SK-N-SH treated with all-trans-retinoic acid at 6 μM for 48 hours (cell line): Measurements from ENCODE around the gene HSPB8.

Experiments used
- ATAC-seq: fragments of 200-7000 bp; cut with Tn5 transposase; 3 replicates; pipeline ENCODE4 v1.9.1; 2020; ENCODE audit warnings: mild to moderate bottlenecking, moderate library complexity
- ARNTL ChIP-seq: fragments of 450-650 bp; formaldehyde crosslinking; IDR thresholded peaks from 2 replicates; pipeline ENCODE4 v1.5.0; 2020; ENCODE audit warnings: low read depth, mild to moderate bottlenecking, moderate library complexity, borderline replicate concordance
- BACH2 ChIP-seq: fragments of 250-450 bp; sonication (Bioruptor Pico); IDR thresholded peaks from 2 replicates; pipeline ENCODE4 v1.9.0; 2021; ENCODE audit warnings: mild to moderate bottlenecking, borderline replicate concordance
- CREB5 ChIP-seq: fragments of 250-450 bp; sonication (Bioruptor Pico); IDR thresholded peaks from 2 replicates; pipeline ENCODE4 v1.5.1; 2020; ENCODE audit warnings: low read depth, mild to moderate bottlenecking, moderate library complexity
- CSDC2 ChIP-seq: fragments of 250-450 bp; sonication (Bioruptor Pico); IDR thresholded peaks from 2 replicates; pipeline ENCODE4 v1.5.0; 2020; ENCODE audit warnings: mild to moderate bottlenecking, moderate library complexity
- CSRNP3 ChIP-seq: fragments of 250-450 bp; sonication (Bioruptor Pico); IDR thresholded peaks from 2 replicates; pipeline ENCODE4 v1.5.1; 2021; ENCODE audit warnings: mild to moderate bottlenecking, moderate library complexity
- ESRRG ChIP-seq: fragments of 250-450 bp; sonication (Bioruptor Pico); IDR thresholded peaks from 2 replicates; pipeline ENCODE4 v1.6.1; 2021; ENCODE audit warnings: mild to moderate bottlenecking
- ISL1 ChIP-seq: fragments of 250-450 bp; sonication (Bioruptor Pico); IDR thresholded peaks from 2 replicates; pipeline ENCODE4 v2.1.2; 2022; ENCODE audit warnings: mild to moderate bottlenecking, moderate library complexity
- OSR1 ChIP-seq: fragments of 250-450 bp; sonication (Bioruptor Pico); IDR thresholded peaks from 2 replicates; pipeline ENCODE4 v1.8.0; 2022; ENCODE audit warnings: moderate library complexity, mild to moderate bottlenecking, inconsistent platforms
- PATZ1 ChIP-seq: fragments of 250-450 bp; sonication (Bioruptor Pico); IDR thresholded peaks from 2 replicates; pipeline ENCODE4 v1.8.0; 2020; ENCODE audit warnings: mild to moderate bottlenecking, moderate library complexity, borderline replicate concordance
- PPARA ChIP-seq: fragments of 250-450 bp; sonication (Bioruptor Pico); IDR thresholded peaks from 2 replicates; pipeline ENCODE4 v1.5.0; 2020; ENCODE audit warnings: mild to moderate bottlenecking, borderline replicate concordance
- RARB ChIP-seq: fragments of 250-450 bp; sonication (Bioruptor Pico); IDR thresholded peaks from 2 replicates; pipeline ENCODE4 v1.8.0; 2021; ENCODE audit warnings: mild to moderate bottlenecking, moderate library complexity
- SNAI2 ChIP-seq: fragments of 250-450 bp; sonication (Bioruptor Pico); IDR thresholded peaks from 2 replicates; pipeline ENCODE4 v1.5.0; 2020; ENCODE audit warnings: mild to moderate bottlenecking, moderate library complexity
- TCF4 ChIP-seq: fragments of 250-450 bp; sonication (Bioruptor Pico); IDR thresholded peaks from 2 replicates; pipeline ENCODE4 v1.8.0; 2021; ENCODE audit warnings: mild to moderate bottlenecking, moderate library complexity, borderline replicate concordance
- TOX ChIP-seq: fragments of 250-450 bp; sonication (Bioruptor Pico); IDR thresholded peaks from 2 replicates; pipeline ENCODE4 v1.8.0; 2021; ENCODE audit warnings: mild to moderate bottlenecking, moderate library complexity, borderline replicate concordance
- ZC3H10 ChIP-seq: fragments of 250-450 bp; sonication (Bioruptor Pico); IDR thresholded peaks from 2 replicates; pipeline ENCODE4 v1.5.1; 2021; ENCODE audit warnings: mild to moderate bottlenecking, moderate library complexity
- ZFP3 ChIP-seq: fragments of 250-450 bp; sonication (Bioruptor Pico); IDR thresholded peaks from 2 replicates; pipeline ENCODE4 v1.5.0; 2020; ENCODE audit warnings: mild to moderate bottlenecking, moderate library complexity
- ZNF565 ChIP-seq: fragments of 450-650 bp; formaldehyde crosslinking; conservative IDR thresholded peaks from 2 replicates; pipeline ENCODE4 v1.5.0; 2020; ENCODE audit warnings: low read depth, mild to moderate bottlenecking, moderate library complexity
- ZNF70 ChIP-seq: fragments of 450-650 bp; formaldehyde crosslinking; IDR thresholded peaks from 2 replicates; pipeline ENCODE4 v1.5.0; 2020; ENCODE audit warnings: mild to moderate bottlenecking, moderate library complexity
- ZNF8 ChIP-seq: fragments of 450-650 bp; formaldehyde crosslinking; IDR thresholded peaks from 2 replicates; pipeline ENCODE4 v1.5.0; 2020; ENCODE audit warnings: mild to moderate bottlenecking, moderate library complexity
- TF ChIP-seq, protein P1 (sequence below): fragments of 250-450 bp; sonication (Bioruptor Pico); IDR thresholded peaks from 2 replicates; pipeline ENCODE4 v1.5.0; 2020; ENCODE audit warnings: mild to moderate bottlenecking, moderate library complexity

HSPB8 gene

GRCh38 chr12:119167902-119168301 lies 10.8 kb upstream of the HSPB8 start (continued):
- no peak for TF ChIP-seq PATZ1 (CRISPR knock-in tag)
- TF ChIP-seq, all 23 proteins: peak for 0

DNA sequence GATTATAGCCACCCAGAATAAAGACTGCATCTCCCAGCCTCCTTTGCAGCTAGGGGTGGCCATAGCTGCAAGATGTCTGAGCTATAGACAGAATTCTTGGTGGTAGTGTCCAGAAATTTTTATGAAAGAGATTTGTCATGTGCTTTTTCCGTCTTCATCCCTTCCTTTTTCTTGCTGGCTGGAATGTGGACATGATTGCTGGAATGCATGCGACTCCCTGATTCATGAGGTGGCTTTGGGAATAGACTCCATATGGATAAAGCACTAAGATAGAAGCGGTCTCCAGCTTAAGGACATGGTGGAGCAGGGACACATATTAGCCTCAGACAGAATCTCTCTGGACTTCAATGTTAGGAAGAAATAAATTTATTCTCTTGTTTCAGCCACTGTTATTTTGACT lies 10.0 kb upstream of the HSPB8 start:
- no peak for TF ChIP-seq TOX (CRISPR knock-in tag)
- TF ChIP-seq TCF4 = no peak
- TF ChIP-seq CSDC2 (CRISPR knock-in tag) = no peak
- TF ChIP-seq SNAI2 (CRISPR knock-in tag) = no peak
- no peak for TF ChIP-seq ESRRG (CRISPR knock-in tag)
- no peak for TF ChIP-seq PATZ1 (CRISPR knock-in tag)
- no peak for ATAC-seq

GRCh38 chr12:119169150-119169549 lies 9.6 kb upstream of the HSPB8 start:
- TF ChIP-seq TOX (CRISPR knock-in tag) (no peak), ZC3H10 (CRISPR knock-in tag) (no peak), SNAI2 (CRISPR knock-in tag) (no peak), PPARA (CRISPR knock-in tag) (no peak), RARB (CRISPR knock-in tag) (no peak), CREB5 (no peak), BACH2 (CRISPR knock-in tag) (no peak), ISL1 (CRISPR knock-in tag) (no peak), ARNTL (no peak), ZNF565 (CRISPR knock-in tag) (no peak), CSRNP3 (CRISPR knock-in tag) (no peak), ZFP3 (CRISPR knock-in tag) (no peak), ESRRG (CRISPR knock-in tag) (no peak), OSR1 (CRISPR knock-in tag) (no peak), ZNF8 (CRISPR knock-in tag) (no peak), ZNF70 (CRISPR knock-in tag) (no peak)
- TF ChIP-seq, protein P1, sequence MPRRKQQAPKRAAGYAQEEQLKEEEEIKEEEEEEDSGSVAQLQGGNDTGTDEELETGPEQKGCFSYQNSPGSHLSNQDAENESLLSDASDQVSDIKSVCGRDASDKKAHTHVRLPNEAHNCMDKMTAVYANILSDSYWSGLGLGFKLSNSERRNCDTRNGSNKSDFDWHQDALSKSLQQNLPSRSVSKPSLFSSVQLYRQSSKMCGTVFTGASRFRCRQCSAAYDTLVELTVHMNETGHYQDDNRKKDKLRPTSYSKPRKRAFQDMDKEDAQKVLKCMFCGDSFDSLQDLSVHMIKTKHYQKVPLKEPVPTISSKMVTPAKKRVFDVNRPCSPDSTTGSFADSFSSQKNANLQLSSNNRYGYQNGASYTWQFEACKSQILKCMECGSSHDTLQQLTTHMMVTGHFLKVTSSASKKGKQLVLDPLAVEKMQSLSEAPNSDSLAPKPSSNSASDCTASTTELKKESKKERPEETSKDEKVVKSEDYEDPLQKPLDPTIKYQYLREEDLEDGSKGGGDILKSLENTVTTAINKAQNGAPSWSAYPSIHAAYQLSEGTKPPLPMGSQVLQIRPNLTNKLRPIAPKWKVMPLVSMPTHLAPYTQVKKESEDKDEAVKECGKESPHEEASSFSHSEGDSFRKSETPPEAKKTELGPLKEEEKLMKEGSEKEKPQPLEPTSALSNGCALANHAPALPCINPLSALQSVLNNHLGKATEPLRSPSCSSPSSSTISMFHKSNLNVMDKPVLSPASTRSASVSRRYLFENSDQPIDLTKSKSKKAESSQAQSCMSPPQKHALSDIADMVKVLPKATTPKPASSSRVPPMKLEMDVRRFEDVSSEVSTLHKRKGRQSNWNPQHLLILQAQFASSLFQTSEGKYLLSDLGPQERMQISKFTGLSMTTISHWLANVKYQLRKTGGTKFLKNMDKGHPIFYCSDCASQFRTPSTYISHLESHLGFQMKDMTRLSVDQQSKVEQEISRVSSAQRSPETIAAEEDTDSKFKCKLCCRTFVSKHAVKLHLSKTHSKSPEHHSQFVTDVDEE (CRISPR knock-in tag) = no peak
- ATAC-seq = no peak

- ATAC-seq = no peak
- no peak for TF ChIP-seq ARNTL
Measured at GRCh38 chr12:119171291-119171690, 7.4 kb upstream of the HSPB8 start.
